Stimulated activated memory B cell treated with anti-CD40 and anti-IgM and Interleukin-4, amounts not matched to agents 10 μg/mL and 1 μg/mL and 100 μg/mL, for 72 hours (primary cell): ENCODE measurements around the gene ARHGDIB.

Experiments used
- ATAC-seq: fragments of 150-1000 bp; cut with Tn5 transposase; 2 replicates; pipeline ENCODE4 v1.10.0; 2021
- H3K27ac Mint-ChIP-seq: one replicate; pipeline ENCODE4 v1.8.0; 2022; ENCODE audit warnings: mild to moderate bottlenecking, mixed read lengths
- H3K27me3 Mint-ChIP-seq: one replicate; pipeline ENCODE4 v1.8.0; 2022; ENCODE audit warnings: mixed read lengths
- H3K36me3 Mint-ChIP-seq: one replicate; pipeline ENCODE4 v1.8.0; 2022; ENCODE audit warnings: mixed read lengths
- H3K4me1 Mint-ChIP-seq: one replicate; pipeline ENCODE4 v1.8.0; 2022; ENCODE audit warnings: mixed read lengths
- H3K4me3 Mint-ChIP-seq: one replicate; pipeline ENCODE4 v1.8.0; 2022; ENCODE audit warnings: mild to moderate bottlenecking, moderate library complexity, mixed read lengths
- H3K9me3 Mint-ChIP-seq: one replicate; pipeline ENCODE4 v1.8.0; 2022; ENCODE audit warnings: mixed read lengths

ARHGDIB gene

GRCh38 chr12:14953752-14954151 lies 7.6 kb downstream of the ARHGDIB start:
- H3K4me3 Mint-ChIP-seq, result peak overlapping the region; percentile 45
- H3K27ac Mint-ChIP-seq, result peak overlapping the region; percentile 81
- no peaks in the 10 kb centered on the region for H3K9me3 Mint-ChIP-seq
- H3K4me1 Mint-ChIP-seq, result peaks cover 83% of the 10 kb centered on the region
- ATAC-seq, result no peak
- peaks cover 36% of the 10 kb centered on the region for H3K36me3 Mint-ChIP-seq
- H3K27me3 Mint-ChIP-seq, result no peaks in the 10 kb centered on the region

GRCh38 chr12:14952299-14952921 lies 9.0 kb downstream of the ARHGDIB start:
- peak; percentile 72 for ATAC-seq
- H3K9me3 Mint-ChIP-seq, result no peaks in the 10 kb centered on the region
- peaks cover 36% of the 10 kb centered on the region for H3K36me3 Mint-ChIP-seq
- H3K4me1 Mint-ChIP-seq, result peaks cover 77% of the 10 kb centered on the region
- H3K27ac Mint-ChIP-seq, result peak overlapping the region; percentile 81
- H3K4me3 Mint-ChIP-seq, result peak overlapping the region; percentile 74
- H3K27me3 Mint-ChIP-seq, result no peaks in the 10 kb centered on the region

GRCh38 chr12:14951851-14952250 lies 9.6 kb downstream of the ARHGDIB start:
- H3K9me3 Mint-ChIP-seq, result no peaks in the 10 kb centered on the region
- peaks cover 76% of the 10 kb centered on the region for H3K4me1 Mint-ChIP-seq
- H3K4me3 Mint-ChIP-seq, result peak overlapping the region; percentile 74
- H3K27ac Mint-ChIP-seq, result peak overlapping the region; percentile 81
- ATAC-seq, result no peak
- peaks cover 40% of the 10 kb centered on the region for H3K36me3 Mint-ChIP-seq
- H3K27me3 Mint-ChIP-seq, result no peaks in the 10 kb centered on the region

- H3K9me3 Mint-ChIP-seq, result no peaks in the 10 kb centered on the region
- H3K27ac Mint-ChIP-seq, result peak overlapping the region; percentile 81
- H3K4me3 Mint-ChIP-seq, result peak overlapping the region; percentile 54
- peaks cover 78% of the 10 kb centered on the region for H3K4me1 Mint-ChIP-seq
- H3K36me3 Mint-ChIP-seq, result peaks cover 47% of the 10 kb centered on the region
- H3K27me3 Mint-ChIP-seq, result no peaks in the 10 kb centered on the region
- ATAC-seq, result no peak
These were observed 10.2 kb downstream of the ARHGDIB start for GRCh38 chr12:14950982-14951746.

- ATAC-seq, result no peak
- Mint-ChIP-seq H3K27me3 (no peaks in the 10 kb centered on the region), H3K4me3 (peak overlapping the region; percentile 15), H3K27ac (peak overlapping the region; percentile 81), H3K36me3 (peaks cover 55% of the 10 kb centered on the region), H3K9me3 (no peaks in the 10 kb centered on the region), H3K4me1 (peaks cover 82% of the 10 kb centered on the region)
These were observed 11.0 kb downstream of the ARHGDIB start for GRCh38 chr12:14950421-14950820.

GRCh38 chr12:14949631-14950030 lies 11.8 kb downstream of the ARHGDIB start:
- H3K4me1 Mint-ChIP-seq, result peaks cover 82% of the 10 kb centered on the region
- H3K27me3 Mint-ChIP-seq, result no peaks in the 10 kb centered on the region
- H3K9me3 Mint-ChIP-seq, result no peaks in the 10 kb centered on the region
- H3K36me3 Mint-ChIP-seq, result peaks cover 62% of the 10 kb centered on the region
- peak overlapping the region; percentile 81 for H3K27ac Mint-ChIP-seq
- peak overlapping the region; percentile 6 for H3K4me3 Mint-ChIP-seq
- no peak for ATAC-seq

GRCh38 chr12:14948672-14949071 lies 12.7 kb downstream of the ARHGDIB start:
- Mint-ChIP-seq H3K9me3 (no peaks in the 10 kb centered on the region), H3K36me3 (peaks cover 66% of the 10 kb centered on the region), H3K27me3 (no peaks in the 10 kb centered on the region), H3K4me3 (peak overlapping the region; percentile 46), H3K27ac (peak overlapping the region; percentile 81), H3K4me1 (peaks cover 72% of the 10 kb centered on the region)
- ATAC-seq, result peak; percentile 99

GRCh38 chr12:14946861-14947260 lies 14.5 kb downstream of the ARHGDIB start:
- Mint-ChIP-seq H3K36me3 (peaks cover 81% of the 10 kb centered on the region), H3K27ac (peak overlapping the region; percentile 81), H3K4me3 (no peak overlapping the region), H3K9me3 (no peaks in the 10 kb centered on the region), H3K4me1 (peaks cover 54% of the 10 kb centered on the region), H3K27me3 (no peaks in the 10 kb centered on the region)
- ATAC-seq, result no peak

- Mint-ChIP-seq H3K27me3 (no peaks in the 10 kb centered on the region), H3K27ac (peak overlapping the region; percentile 44), H3K4me3 (no peak overlapping the region), H3K9me3 (no peaks in the 10 kb centered on the region), H3K4me1 (peaks cover 47% of the 10 kb centered on the region), H3K36me3 (peaks cover 77% of the 10 kb centered on the region)
- no peak for ATAC-seq
These were observed 15.2 kb downstream of the ARHGDIB start for GRCh38 chr12:14946162-14946561.

- no peak for ATAC-seq
- Mint-ChIP-seq H3K27me3 (no peaks in the 10 kb centered on the region), H3K27ac (peak overlapping the region; percentile 48), H3K36me3 (peaks cover 85% of the 10 kb centered on the region), H3K9me3 (peaks cover 3% of the 10 kb centered on the region), H3K4me1 (peaks cover 43% of the 10 kb centered on the region), H3K4me3 (no peak overlapping the region)
These were observed 19.0 kb downstream of the ARHGDIB start for GRCh38 chr12:14942196-14942931.

- Mint-ChIP-seq H3K4me3 (no peak overlapping the region), H3K4me1 (peaks cover 39% of the 10 kb centered on the region), H3K27ac (peak overlapping the region; percentile 48), H3K36me3 (peaks cover 83% of the 10 kb centered on the region), H3K9me3 (peaks cover 3% of the 10 kb centered on the region), H3K27me3 (no peaks in the 10 kb centered on the region)
- ATAC-seq, result no peak
These were observed 20.0 kb downstream of the ARHGDIB start for GRCh38 chr12:14941369-14941768.

GRCh38 chr12:14938301-14938700 lies 23.1 kb downstream of the ARHGDIB start, which contains the start of gene ERP27:
ERP27 (minus strand) TSS chr12:14938537; CDS start chr12:14938508, 29 bp downstream.
- Mint-ChIP-seq H3K27me3 (no peaks in the 10 kb centered on the region), H3K27ac (peak within 1 kb of the TSS; percentile 83), H3K36me3 (peaks cover 68% of the 10 kb centered on the region), H3K4me1 (peaks cover 39% of the 10 kb centered on the region), H3K9me3 (peaks cover 3% of the 10 kb centered on the region), H3K4me3 (no peak within 1 kb of the TSS)
- ATAC-seq, result no peak

GRCh38 chr12:14937689-14938088 lies 23.7 kb downstream of the ARHGDIB start:
- no peak for ATAC-seq
- peak overlapping the region; percentile 50 for H3K27ac Mint-ChIP-seq

GRCh38 chr12:14937014-14937413 lies 24.4 kb downstream of the ARHGDIB start:
- H3K36me3 Mint-ChIP-seq, result peaks cover 72% of the 10 kb centered on the region

More at GRCh38 chr12:14937689-14938088, 23.7 kb downstream of the ARHGDIB start:
- Mint-ChIP-seq H3K9me3 (peaks cover 3% of the 10 kb centered on the region), H3K4me3 (no peak overlapping the region), H3K4me1 (peaks cover 39% of the 10 kb centered on the region), H3K27me3 (no peaks in the 10 kb centered on the region), H3K36me3 (peaks cover 72% of the 10 kb centered on the region)

GRCh38 chr12:14936224-14936861 lies 25.1 kb downstream of the ARHGDIB start:
- no peak for ATAC-seq
- Mint-ChIP-seq H3K36me3 (peaks cover 69% of the 10 kb centered on the region), H3K9me3 (peaks cover 3% of the 10 kb centered on the region), H3K4me1 (peaks cover 39% of the 10 kb centered on the region), H3K27ac (peak overlapping the region; percentile 18), H3K27me3 (no peaks in the 10 kb centered on the region), H3K4me3 (no peak overlapping the region)

More at GRCh38 chr12:14937014-14937413, 24.4 kb downstream of the ARHGDIB start:
- Mint-ChIP-seq H3K27ac (peak overlapping the region; percentile 18), H3K4me1 (peaks cover 39% of the 10 kb centered on the region), H3K27me3 (no peaks in the 10 kb centered on the region), H3K9me3 (peaks cover 3% of the 10 kb centered on the region), H3K4me3 (no peak overlapping the region)
- no peak for ATAC-seq
